NCI-H460 (cell line): ENCODE data around the gene KCNMA1. TPM values are rescaled to one million over a fixed set of nuclear protein-coding genes. Genes with fewer than 3 reads are reported as not detected.

ENCODE experiments used
- DNase-seq: peaks from one replicate; pipeline ENCODE4 v3.0.0-alpha.2; 2016; ENCODE audit warnings: low read depth; ENCODE audit errors: extremely low read depth
- total RNA-seq: library from RNA; depleted of rRNA; stranded (reverse); fragments of >200 nt; shearing (Covaris generic); gene quantifications from 2 replicates; pipeline ENCODE4 v1.2.3, GENCODE V29; 2014

The KCNMA1 gene
- total RNA-seq, 1 experiment from 2014 or later: 0.54 TPM

DNA sequence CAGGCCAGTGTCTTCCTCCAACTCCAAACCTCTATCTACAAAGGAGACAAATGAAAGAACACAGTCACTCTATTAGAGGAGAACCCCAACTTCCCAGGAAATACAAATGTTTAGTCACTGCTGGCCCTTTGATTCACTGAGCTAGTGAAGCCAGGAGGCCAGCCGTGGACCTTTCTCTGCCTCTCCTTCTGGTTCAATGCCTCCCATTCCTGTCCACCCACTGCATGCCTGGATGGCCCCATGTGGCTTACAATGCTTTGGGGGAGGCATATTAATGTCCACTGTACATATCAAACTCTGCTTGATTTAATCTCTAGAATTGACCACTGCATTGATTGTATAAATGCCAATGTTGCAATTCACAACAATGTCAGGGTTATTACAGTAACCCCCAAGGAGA lies 687.3 kb downstream of the KCNMA1 start:
- DNase-seq: no peak

DNA sequence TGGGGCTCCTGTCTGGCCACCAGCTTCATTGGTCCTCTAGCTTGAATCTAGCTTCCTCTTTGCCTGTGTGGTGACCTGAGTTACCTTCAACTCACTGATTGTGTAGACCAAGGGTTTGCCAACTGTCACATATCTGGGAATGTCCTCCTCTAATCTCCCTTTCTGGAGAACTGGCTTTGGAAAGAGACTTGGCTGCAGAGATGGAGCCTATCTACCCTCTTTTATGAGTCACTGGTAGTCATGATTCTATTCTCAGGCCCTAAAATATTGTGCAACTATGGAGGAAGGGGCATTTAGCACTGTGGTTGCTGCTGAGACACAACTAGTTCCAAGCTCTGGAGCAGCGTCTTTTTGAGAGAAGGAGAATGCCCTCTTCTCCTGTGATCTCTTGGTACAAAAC lies 691.3 kb downstream of the KCNMA1 start:
- DNase-seq: no peak

DNA sequence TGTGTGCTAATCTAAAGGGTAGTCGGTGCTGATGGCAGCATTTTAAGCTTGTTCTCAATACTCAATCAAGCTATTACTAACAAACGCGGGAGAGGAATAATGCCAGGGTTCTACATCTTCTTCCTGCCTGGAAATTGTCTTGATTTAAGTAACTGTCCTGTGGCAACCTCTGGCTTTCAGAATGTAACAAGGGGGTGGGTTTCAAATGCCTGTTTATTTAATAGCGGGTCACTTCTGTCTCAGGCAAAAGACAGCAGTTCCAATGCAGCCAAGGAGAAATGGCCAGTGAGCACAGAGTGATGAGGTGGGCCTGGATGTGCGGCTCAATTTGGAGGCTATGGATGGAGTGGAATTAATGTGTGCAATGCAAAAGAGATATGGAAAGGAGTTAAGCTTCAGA lies 692.4 kb downstream of the KCNMA1 start:
- no peak for DNase-seq

- DNase-seq: no peak
Measured at GRCh38 chr10:76944640-76945039, 693.0 kb downstream of the KCNMA1 start.

DNA sequence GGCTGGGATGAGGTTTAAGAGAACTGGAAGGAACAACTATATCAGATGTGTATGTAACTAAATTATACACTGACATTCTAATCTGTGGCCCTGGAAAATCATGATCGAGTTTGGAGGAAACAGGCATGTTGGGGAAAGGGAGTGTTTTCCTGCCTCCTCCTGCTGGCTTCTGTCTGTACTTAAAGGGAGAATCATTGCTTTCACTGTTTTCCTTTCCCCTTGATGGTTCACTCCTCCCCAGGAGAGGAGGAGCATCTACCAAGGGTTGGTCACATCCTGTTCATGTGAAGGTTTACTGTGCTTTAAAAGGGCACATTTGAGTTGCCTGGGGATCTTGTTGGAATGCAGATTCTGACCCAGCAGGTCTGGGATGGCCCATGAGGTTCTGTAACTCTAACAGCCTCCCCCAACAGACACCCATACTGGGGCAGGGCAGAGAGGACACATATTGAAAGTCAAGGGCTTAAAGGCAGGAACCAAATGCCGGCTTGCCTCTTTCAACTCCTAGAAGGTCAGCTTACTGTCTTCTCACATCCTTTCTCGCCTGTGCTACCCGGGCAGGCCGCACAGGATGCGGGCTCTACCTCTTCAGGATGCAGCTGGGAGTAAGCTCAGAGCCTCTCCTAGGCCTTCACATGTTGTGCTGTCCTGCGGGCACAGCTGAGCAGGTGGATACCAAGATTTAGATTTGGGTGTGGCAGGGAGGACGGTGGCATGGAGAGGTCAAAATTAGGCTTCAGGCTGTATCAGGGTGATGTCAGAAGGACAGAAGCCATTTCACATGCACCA lies 694.8 kb downstream of the KCNMA1 start:
- DNase-seq: no peak

- DNase-seq: no peak
Measured at GRCh38 chr10:76939933-76940468, 697.6 kb downstream of the KCNMA1 start.

GRCh38 chr10:76937181-76937600 lies 700.4 kb downstream of the KCNMA1 start:
- DNase-seq: no peak

DNA sequence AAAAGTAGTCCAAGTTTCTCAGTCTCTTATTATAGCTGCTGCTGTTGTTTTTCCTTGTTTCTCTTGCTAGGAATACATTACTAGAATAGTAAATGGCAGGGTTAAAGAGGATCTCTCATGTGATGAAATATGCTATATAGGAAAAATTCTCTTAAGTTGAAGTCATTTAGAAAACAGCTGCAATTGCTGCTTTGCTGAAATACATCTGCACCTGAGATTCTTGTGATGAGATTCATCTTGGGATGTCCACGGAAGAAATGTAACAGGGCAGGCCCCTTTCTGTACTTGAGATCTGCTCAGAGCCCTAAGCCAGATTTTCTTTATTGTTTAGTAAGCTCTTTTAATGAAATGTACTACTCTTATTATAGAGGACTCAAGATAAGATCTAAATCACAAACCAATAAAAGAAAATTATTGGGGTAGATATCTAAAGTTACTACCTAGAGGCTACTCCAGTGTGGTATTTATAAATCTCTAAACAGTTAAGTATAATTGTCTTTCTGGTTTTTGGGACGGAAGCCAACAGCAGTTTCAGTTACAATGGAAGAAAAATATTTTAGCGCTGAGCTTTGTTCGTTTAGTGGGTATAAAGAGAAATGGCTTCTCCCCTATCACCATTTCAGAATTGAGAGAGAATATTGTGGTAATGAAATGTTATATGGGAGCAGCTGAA lies 701.5 kb downstream of the KCNMA1 start:
- no peak for DNase-seq

- no peak for DNase-seq
Measured at GRCh38 chr10:76928565-76928964, 709.0 kb downstream of the KCNMA1 start.

GRCh38 chr10:76925636-76926405 lies 711.8 kb downstream of the KCNMA1 start:
- no peak for DNase-seq

- no peak for DNase-seq
Measured at GRCh38 chr10:76922666-76923065, 714.9 kb downstream of the KCNMA1 start.

DNA sequence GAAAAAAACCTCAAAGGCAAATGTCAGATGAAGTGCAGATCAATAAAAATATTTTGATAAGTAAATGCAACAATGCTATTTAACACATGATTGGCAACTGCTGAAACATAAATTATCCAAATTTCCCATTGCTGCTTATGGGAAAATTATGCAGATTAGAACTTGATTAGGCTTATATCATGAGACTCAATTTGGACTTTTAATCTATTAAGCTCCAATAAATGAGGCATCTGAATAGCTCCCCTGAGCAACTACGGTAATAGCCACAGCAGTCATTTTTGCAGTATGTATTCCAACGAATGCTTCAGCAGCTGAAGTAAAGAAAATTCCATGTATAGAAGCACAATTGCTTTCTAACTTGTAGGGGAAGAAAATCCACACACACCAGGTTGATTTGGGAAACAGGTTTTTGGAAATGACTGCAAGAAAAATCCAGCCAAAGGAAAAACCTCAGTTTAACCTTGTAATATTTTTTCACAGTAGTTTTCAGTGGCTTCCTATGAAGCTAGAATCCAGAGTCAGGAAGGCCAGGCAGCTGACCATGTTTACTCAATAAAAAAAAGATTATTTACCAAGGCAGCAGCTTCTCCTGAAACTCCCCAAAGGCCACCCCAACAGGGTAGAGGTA lies 716.1 kb downstream of the KCNMA1 start:
- DNase-seq: no peak

DNA sequence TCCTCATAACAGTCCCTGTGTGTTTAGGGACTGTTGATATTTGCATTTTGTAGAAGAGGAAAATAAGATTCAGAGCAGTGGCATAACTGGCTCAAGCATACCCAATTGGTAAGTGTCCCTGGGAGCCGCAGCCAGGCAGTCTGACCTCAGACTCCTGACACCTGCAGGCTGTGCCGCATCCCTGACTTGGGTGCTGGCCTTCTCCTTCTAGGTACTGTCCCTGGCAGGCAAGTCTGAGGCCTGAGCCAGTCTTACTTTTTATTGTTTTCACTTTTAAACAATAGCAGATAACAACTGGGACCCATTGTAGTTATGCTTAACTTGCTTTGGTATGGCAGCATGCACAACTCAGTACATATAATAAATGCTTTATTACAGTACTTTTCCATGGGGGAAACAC lies 717.0 kb downstream of the KCNMA1 start:
- DNase-seq: no peak

GRCh38 chr10:76918106-76918505 lies 719.5 kb downstream of the KCNMA1 start:
- no peak for DNase-seq

DNA sequence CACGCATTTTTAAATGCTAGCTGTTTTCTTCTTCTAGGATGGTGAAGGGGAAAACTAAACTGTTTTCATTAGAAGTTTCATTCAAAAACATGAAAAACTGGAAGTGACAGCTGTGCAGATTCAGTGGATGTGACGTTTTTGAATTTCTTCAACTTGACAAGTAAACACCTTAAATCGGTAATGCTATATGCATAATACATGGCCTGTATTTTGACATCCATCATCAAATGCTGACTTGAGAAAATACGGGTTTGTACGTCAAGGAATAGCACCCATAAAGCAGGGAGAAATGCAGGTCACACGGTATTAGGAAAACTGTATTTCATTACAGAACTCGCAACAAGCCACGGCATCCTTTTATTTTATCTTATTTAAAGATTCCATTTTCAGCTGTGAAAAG lies 720.5 kb downstream of the KCNMA1 start:
- DNase-seq: no peak

DNA sequence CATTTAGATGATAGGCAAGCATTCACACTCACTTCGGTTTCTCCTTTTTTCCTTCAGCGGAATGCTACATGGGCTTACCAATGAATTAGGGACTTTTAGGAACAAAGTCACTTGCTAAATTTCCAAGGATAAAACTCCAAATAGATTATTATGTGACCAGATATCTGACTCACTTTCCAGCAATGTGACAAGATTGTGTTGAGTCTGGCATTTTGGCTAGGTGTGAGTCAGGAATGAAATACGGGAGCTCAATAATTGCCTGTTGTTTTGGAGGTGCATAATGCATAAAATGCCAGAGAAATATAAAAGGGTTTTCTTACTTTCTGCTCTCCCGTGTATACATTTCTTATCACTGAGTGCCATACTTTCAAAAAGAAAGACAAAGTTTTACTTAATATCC lies 721.1 kb downstream of the KCNMA1 start:
- DNase-seq: no peak

DNA sequence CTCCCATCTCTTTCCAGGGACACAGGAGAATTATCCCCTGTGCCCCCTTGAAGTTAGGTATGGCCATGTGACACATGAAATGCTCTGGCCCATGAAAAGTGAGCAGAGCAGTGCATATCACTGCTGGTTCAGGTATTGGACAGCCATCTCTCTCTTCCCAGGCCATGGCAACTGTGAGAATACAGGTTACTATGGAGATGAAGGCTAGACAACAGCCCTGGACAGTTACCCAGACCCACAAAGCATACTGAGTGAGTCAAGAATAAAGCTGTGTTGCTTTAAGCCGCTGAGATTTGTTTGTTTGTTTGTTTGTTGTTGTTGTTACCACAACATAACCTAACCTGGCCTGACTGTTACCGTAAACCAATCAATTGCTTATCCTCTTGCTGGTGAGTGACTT lies 722.3 kb downstream of the KCNMA1 start:
- DNase-seq: no peak

DNA sequence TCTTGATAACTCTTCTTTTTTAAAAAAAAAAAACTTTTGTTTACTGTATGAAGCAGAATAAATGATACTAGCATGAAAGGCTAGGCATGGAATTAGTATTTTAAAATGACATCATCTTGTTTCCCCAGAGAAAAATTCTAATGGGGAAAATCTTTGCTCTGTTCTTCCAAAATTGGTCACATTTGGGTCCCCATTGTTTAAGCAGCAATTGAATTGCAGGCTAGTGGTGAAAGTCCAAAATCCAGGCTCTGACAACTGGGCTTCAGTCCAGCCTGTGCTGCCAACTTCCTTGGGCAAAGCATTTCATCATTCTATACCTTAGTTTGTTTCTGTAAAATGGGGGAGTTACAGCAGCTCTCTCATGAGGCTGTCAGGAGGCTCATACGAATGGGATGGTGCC lies 726.4 kb downstream of the KCNMA1 start:
- no peak for DNase-seq

DNA sequence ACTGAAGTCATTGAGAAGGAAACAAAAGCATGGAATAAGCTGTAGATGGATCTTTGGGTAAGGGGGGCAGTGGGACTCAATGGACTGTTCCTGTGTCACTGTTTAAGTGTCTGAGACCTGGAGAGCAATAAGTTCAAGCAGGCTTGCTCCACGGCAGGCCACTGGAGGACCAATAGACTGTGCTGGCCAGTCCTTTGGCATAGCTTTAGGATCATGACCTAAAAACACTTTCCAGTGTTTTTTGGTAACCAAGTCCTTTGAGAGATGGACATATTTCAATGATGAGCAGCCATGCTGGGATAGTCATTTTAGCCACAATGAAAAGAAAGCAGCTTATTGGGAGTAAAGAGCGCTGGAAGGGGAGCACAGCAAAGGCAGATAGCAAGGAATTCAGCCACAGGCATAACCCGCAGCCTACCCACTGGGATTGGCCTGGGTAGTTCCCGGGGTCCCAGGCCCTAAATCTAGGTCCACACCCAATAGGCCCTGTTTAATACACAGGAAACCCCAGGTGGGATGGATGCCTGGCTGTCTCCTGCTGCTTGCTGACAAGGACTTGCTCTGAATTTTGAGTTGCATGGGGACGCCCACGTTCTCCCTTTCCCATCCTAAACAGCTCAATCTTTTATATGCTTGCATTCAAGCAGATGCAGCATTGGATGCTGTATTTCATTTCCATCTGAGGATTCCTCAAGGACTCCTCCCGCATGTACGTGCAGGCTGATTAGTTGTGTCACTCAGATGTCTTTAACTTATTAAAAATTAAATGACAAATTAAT lies 727.2 kb downstream of the KCNMA1 start:
- DNase-seq: no peak

DNA sequence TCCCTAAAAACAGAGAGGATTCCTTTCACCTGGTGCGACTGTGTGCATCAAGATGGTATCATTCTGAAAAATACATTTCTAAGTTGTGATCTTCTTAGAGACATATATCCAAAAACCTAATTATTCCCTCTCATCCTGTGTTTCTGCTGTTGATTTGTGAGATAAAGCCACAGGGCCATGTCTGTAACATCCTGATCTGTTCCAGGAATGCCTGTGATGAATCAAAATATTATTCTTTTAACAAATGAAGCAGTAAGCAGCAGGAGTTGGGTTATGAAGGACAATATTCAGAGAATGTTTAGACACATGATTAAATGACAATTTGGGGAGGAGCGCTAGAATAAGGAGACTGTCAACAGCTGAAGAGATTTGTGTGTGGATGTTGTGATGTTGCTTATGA lies 731.4 kb downstream of the KCNMA1 start:
- DNase-seq: no peak
